Ishikawa (cell line): ENCODE data around the gene FMN2.

Source experiments
- CEBPB ChIP-seq: IDR thresholded peaks from 2 replicates; pipeline ENCODE4 v1.6.1; 2012
- CREB1 ChIP-seq: IDR thresholded peaks from 2 replicates; pipeline ENCODE4 v1.6.1; 2012; ENCODE audit warnings: low read depth
- EGR1 ChIP-seq: IDR thresholded peaks from 2 replicates; pipeline ENCODE4 v1.6.1; 2012
- EP300 ChIP-seq: IDR thresholded peaks from 2 replicates; pipeline ENCODE4 v1.6.1; 2012; ENCODE audit warnings: borderline replicate concordance
- FOXM1 ChIP-seq: IDR thresholded peaks from 2 replicates; pipeline ENCODE4 v1.6.1; 2012; ENCODE audit warnings: low read depth, borderline replicate concordance
- NFIC ChIP-seq: IDR thresholded peaks from 2 replicates; pipeline ENCODE4 v1.6.1; 2012
- RAD21 ChIP-seq: IDR thresholded peaks from 2 replicates; pipeline ENCODE4 v1.6.1; 2012; ENCODE audit warnings: low read depth
- TAF1 ChIP-seq: IDR thresholded peaks from 2 replicates; pipeline ENCODE4 v1.6.1; 2012; ENCODE audit warnings: low read depth, mild to moderate bottlenecking
- TCF12 ChIP-seq: IDR thresholded peaks from 2 replicates; pipeline ENCODE4 v1.6.1; 2012; ENCODE audit warnings: low read depth
- TEAD4 ChIP-seq: IDR thresholded peaks from 2 replicates; pipeline ENCODE4 v1.6.1; 2012
- YY1 ChIP-seq: IDR thresholded peaks from 2 replicates; pipeline ENCODE4 v1.6.1; 2012; ENCODE audit warnings: low read depth
- ZBTB7A ChIP-seq: IDR thresholded peaks from 2 replicates; pipeline ENCODE4 v1.6.1; 2012; ENCODE audit warnings: low read depth
- TF ChIP-seq, protein P1 (sequence below): IDR thresholded peaks from 2 replicates; pipeline ENCODE4 v1.6.1; 2012
- TF ChIP-seq, protein P2 (sequence below): IDR thresholded peaks from 2 replicates; pipeline ENCODE4 v1.6.1; 2012
- TF ChIP-seq, protein P3 (sequence below): IDR thresholded peaks from 2 replicates; pipeline ENCODE4 v1.6.1; 2012; ENCODE audit warnings: low read depth, mild to moderate bottlenecking

The FMN2 gene

DNA sequence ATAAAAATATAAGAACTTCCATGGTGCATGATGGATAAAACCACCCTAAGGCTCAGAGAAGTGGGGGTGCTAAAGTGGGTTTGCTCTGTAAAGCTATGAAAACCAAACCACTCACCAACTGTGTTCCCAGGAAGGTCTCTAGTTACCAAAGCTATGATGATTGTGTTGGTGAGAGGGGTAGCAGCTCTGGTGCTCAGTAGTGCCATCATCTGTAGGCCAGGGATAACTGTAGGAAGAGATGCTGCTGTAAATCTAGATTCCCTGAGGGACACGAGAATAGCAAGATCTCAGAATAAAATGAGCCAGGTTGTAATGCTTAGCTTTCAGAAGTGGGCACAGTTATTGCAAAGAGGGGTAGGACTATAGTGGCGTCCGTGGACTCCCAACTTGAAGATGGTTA is 395.8 kb downstream of the FMN2 start:
- TF ChIP-seq RAD21 (no peak), ZBTB7A (no peak), TEAD4 (no peak), YY1 (no peak), TAF1 (no peak), EP300 (no peak), TCF12 (no peak), NFIC (no peak), CREB1 (no peak), CEBPB (no peak), EGR1 (no peak)
- TF ChIP-seq, protein P1, sequence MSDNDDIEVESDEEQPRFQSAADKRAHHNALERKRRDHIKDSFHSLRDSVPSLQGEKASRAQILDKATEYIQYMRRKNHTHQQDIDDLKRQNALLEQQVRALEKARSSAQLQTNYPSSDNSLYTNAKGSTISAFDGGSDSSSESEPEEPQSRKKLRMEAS = no peak
- TF ChIP-seq, protein P2, sequence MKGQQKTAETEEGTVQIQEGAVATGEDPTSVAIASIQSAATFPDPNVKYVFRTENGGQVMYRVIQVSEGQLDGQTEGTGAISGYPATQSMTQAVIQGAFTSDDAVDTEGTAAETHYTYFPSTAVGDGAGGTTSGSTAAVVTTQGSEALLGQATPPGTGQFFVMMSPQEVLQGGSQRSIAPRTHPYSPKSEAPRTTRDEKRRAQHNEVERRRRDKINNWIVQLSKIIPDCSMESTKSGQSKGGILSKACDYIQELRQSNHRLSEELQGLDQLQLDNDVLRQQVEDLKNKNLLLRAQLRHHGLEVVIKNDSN = no peak

DNA sequence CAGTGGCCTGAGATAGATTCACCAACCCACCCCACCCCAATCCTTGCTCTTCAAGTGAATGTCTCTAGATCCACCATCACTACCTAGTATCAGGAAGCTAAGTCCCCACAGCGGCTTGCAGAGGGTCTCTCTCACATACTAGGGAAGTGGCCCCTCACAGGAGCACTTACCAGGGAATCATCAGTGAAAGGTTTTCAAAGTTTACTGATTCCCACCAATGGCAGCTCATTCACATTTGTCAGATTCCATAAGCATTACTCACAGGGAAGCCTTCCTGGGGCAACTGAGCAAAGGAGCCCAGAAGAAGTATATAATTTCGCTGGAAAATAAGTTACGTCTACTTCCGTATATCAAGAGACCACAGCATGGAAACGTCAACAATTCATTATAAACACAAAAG is 399.5 kb downstream of the FMN2 start:
- no peak for TF ChIP-seq FOXM1
- TF ChIP-seq ZBTB7A = no peak
- TF ChIP-seq, protein P2 = no peak
- TF ChIP-seq, protein P3, sequence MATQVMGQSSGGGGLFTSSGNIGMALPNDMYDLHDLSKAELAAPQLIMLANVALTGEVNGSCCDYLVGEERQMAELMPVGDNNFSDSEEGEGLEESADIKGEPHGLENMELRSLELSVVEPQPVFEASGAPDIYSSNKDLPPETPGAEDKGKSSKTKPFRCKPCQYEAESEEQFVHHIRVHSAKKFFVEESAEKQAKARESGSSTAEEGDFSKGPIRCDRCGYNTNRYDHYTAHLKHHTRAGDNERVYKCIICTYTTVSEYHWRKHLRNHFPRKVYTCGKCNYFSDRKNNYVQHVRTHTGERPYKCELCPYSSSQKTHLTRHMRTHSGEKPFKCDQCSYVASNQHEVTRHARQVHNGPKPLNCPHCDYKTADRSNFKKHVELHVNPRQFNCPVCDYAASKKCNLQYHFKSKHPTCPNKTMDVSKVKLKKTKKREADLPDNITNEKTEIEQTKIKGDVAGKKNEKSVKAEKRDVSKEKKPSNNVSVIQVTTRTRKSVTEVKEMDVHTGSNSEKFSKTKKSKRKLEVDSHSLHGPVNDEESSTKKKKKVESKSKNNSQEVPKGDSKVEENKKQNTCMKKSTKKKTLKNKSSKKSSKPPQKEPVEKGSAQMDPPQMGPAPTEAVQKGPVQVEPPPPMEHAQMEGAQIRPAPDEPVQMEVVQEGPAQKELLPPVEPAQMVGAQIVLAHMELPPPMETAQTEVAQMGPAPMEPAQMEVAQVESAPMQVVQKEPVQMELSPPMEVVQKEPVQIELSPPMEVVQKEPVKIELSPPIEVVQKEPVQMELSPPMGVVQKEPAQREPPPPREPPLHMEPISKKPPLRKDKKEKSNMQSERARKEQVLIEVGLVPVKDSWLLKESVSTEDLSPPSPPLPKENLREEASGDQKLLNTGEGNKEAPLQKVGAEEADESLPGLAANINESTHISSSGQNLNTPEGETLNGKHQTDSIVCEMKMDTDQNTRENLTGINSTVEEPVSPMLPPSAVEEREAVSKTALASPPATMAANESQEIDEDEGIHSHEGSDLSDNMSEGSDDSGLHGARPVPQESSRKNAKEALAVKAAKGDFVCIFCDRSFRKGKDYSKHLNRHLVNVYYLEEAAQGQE = no peak
- TF ChIP-seq, protein P1 = no peak
- no peak for TF ChIP-seq TEAD4
- no peak for TF ChIP-seq RAD21
- no peak for TF ChIP-seq NFIC
- TF ChIP-seq CEBPB = no peak
- no peak for TF ChIP-seq EGR1
- no peak for TF ChIP-seq YY1
- TF ChIP-seq TAF1 = no peak
- TF ChIP-seq CREB1 = no peak
- TF ChIP-seq TCF12 = no peak
- no peak for TF ChIP-seq EP300

DNA sequence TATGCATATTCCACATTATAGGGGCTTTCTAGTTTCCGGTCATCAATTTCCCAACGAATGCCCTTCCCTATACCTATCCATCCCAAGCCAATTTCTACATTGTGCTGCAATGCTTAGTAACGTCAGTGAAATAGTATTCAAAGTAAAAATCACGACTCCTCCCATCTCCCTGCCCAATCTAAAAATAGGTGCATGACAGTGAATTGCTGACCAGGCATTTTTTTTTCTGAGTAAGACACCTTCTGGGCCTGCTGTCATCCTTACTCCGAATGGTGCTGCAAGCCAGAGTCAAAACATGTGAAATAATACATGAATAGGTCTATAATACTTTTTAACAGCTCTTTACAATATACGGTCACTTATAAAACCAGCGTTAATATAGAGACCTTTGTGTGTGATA is 400.1 kb downstream of the FMN2 start:
- TF ChIP-seq RAD21 = no peak
- TF ChIP-seq, protein P1 = no peak
- TF ChIP-seq CREB1 = no peak
- no peak for TF ChIP-seq TEAD4
- no peak for TF ChIP-seq ZBTB7A
- TF ChIP-seq NFIC = no peak
- TF ChIP-seq, protein P2 = no peak
- TF ChIP-seq FOXM1 = no peak
- no peak for TF ChIP-seq TAF1
- no peak for TF ChIP-seq EGR1
- TF ChIP-seq CEBPB = no peak
- TF ChIP-seq YY1 = no peak
- TF ChIP-seq, protein P3 = no peak
- TF ChIP-seq EP300 = no peak
- TF ChIP-seq TCF12 = no peak

DNA sequence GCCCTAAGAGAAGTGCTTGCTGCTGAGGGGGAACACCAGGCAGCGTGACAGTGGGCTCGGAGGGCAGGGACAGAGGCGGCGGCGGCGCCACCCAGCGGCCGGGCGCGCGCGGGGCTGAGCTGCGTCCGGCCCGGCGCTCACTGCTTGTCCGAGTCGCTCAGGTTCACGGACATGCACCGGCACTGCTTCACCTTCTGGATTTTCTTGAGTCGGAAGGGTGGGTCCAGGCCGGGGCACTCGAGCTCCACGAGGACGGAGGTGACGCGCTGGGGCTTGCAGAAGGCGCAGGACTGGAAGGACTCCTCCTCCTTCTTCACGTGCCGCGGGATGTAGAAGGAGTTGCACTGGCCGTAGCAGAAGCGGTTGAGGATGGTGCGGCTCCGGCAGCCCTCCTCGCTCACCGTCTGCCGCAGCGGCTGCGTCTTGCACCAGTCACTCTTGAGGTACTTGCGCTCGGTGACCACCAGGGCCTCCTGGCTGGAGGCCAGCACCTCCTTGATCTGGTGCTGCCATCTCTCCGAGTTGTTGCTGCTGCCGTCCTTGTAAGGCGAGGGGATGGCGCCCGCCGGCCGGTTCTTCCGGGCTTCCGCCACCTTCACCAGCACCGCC is 401.3 kb downstream of the FMN2 start:
- TF ChIP-seq NFIC = no peak
- TF ChIP-seq EP300 = no peak
- no peak for TF ChIP-seq EGR1
- TF ChIP-seq CEBPB = no peak
- TF ChIP-seq FOXM1 = no peak
- TF ChIP-seq RAD21 = no peak

DNA sequence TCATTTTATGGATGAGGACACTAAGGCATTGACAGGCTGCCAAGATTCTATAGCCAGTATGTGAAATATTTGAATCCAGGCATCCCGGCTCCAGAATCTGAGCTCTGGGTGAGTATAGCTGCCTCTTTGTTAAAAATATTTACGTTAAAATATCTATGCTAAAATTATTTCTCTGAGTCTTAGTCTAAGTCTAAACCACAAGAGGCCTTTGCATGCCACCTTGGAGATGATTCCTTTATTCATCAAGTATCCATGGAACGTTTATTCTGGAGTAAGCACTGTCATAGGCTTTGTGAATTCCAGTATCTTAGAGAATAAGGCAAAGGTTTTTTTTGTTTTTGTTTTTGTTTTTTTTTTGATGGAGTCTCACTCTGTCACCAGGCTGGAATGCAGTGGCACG is 403.9 kb downstream of the FMN2 start:
- TF ChIP-seq, protein P2 = no peak
- no peak for TF ChIP-seq YY1
- no peak for TF ChIP-seq RAD21
- no peak for TF ChIP-seq NFIC
- TF ChIP-seq CREB1 = no peak
- no peak for TF ChIP-seq TEAD4
